Stomach (tissue), 19 donors: ENCODE results near the gene L3MBTL1. TPM values are rescaled to one million over a fixed set of nuclear protein-coding genes. Genes with fewer than 3 reads are reported as not detected.

Experiments
- DNase-seq, 2 donors: peaks; one replicate each; pipeline versions ENCODE4 v3.0.0 to v3.0.0-alpha.2; 2013 to 2019
- H3K27ac ChIP-seq, 5 donors: fragments of 200-600 bp in 4 of 5; sonication (generic) in 4 of 5; one replicate each; pipeline ENCODE4 v1.5.1; 2013 to 2019; ENCODE audit warnings: mild to moderate bottlenecking in 1 of 5, moderate library complexity in 1 of 5
- H3K27me3 ChIP-seq, 3 donors: fragments of 200-600 bp; sonication (generic); one replicate each; pipeline ENCODE4 v1.5.1; 2017 to 2019; ENCODE audit warnings: mixed run types in 1 of 3
- H3K36me3 ChIP-seq, 4 donors: fragments of 200-600 bp; sonication (generic); 1 replicate in 3 of 4; 2 replicates in 1 of 4; pipeline ENCODE4 v1.5.1; 2016 to 2019
- H3K4me1 ChIP-seq, 4 donors: fragments of 200-600 bp; sonication (generic); one replicate each; pipeline ENCODE4 v1.5.1; 2016 to 2019
- H3K4me3 ChIP-seq, 4 donors: fragments of 200-600 bp; sonication (generic) in 3 of 4; one replicate each; pipeline ENCODE4 v1.5.1; 2016 to 2019; ENCODE audit warnings: mild to moderate bottlenecking in 1 of 4
- H3K9me3 ChIP-seq, 4 donors: fragments of 200-600 bp; sonication (generic); one replicate each; pipeline ENCODE4 v1.5.1; 2016 to 2019
- CTCF ChIP-seq, 7 experiments: fragments of 450-650 bp in 4 of 7; fragments of 200-600 bp in 3 of 7; sonication (generic) in 3 of 7; IDR thresholded peaks; one replicate each; pipeline ENCODE4 v1.5.1; 2016 to 2019; ENCODE audit warnings: antibody characterized with exemption in 7 of 7, control low read depth in 2 of 7, mild to moderate bottlenecking in 1 of 7
- EP300 ChIP-seq: sonication (generic); formaldehyde crosslinking; IDR thresholded peaks from one replicate; pipeline ENCODE4 v1.6.1; 2017; ENCODE audit warnings: antibody characterized with exemption
- POLR2A ChIP-seq, 4 donors: fragments of 450-650 bp; IDR thresholded peaks; one replicate each; pipeline ENCODE4 v1.6.1; 2016; ENCODE audit warnings: antibody characterized with exemption in 4 of 4, control low read depth in 2 of 4, mild to moderate bottlenecking in 1 of 4, moderate library complexity in 1 of 4
- POLR2AphosphoS5 ChIP-seq, 3 donors: sonication (generic); formaldehyde crosslinking; IDR thresholded peaks; one replicate each; pipeline ENCODE4 v1.6.1; 2016; ENCODE audit warnings: antibody characterized with exemption in 3 of 3
- WGBS, 5 donors: extraction: QIAGEN DNeasy Blood & Tissue Kit in 3 of 5; methylation state at CpG; one replicate each; pipeline versions ENCODE4 v1.1.5 to v1.1.7; 2013 to 2018; 5-methylcytosine and 5-hydroxymethylcytosine counted together
- intact Hi-C: fragments of 100-400 bp; cut with DNase I; formaldehyde crosslinking; loops from one replicate; pipeline ENCODE4 v1.15.1; 2023; ENCODE audit warnings: low total_unique reads
- long read RNA-seq, 10 donors: transcript quantifications; one replicate each; lab custom pipeline, GENCODE V29; 2026
- polyA plus RNA-seq, 3 donors: library from polyadenylated mRNA; stranded (reverse); fragments of 200-250 nt; gene quantifications; one replicate each; pipeline ENCODE4 v1.2.3, GENCODE V29; 2013
- total RNA-seq, 5 donors: library from RNA; depleted of rRNA; stranded (reverse); fragments of >200 nt; gene quantifications; one replicate each; pipeline versions ENCODE4 v1.1.0 to v1.2.3, GENCODE V29; 2014 to 2016
- donor health status: healthy with polysubstance abuse.
- donor health status: Bipolar disorder and iron deficiency.
- donor health status: healthy.

The L3MBTL1 gene
- total RNA-seq (10 to 100 TPM in 3 of 5 donors, 1 to 10 TPM in 2; 8.2 to 28.7 (median 18.4) TPM), polyA plus RNA-seq (1 to 10 TPM in 2 of 3 donors, under 1 TPM in 1; 0.76 to 6.5 (median 1.7) TPM)
- long read RNA-seq, donor 1, partial matches to known transcripts: 0 of 1 reads
- long read RNA-seq, donor 1, other reads (novel, unspliced or antisense): 0 of 1 reads
- long read RNA-seq, donor 2, partial matches to known transcripts: 0 of 1 reads
- long read RNA-seq, donor 2, other reads (novel, unspliced or antisense): 0 of 1 reads
- long read RNA-seq, donor 3: 0 reads
- long read RNA-seq, donor 4: 0 reads
- long read RNA-seq, donor 5: 0 reads
- long read RNA-seq, donor 6, partial matches to known transcripts: 0 of 2 reads
- long read RNA-seq, donor 6, other reads (novel, unspliced or antisense): 0 of 2 reads
- long read RNA-seq, donor 7: 0 reads
- long read RNA-seq, donor 8: 0 reads
- long read RNA-seq, donor 9: 0 reads
- long read RNA-seq, donor 10: 0 reads

GRCh38 chr20:43507150-43508080 is at the start of gene L3MBTL1:
Gene L3MBTL1 (plus strand): TSS chr20:43507697. CDS start chr20:43513504, 5,807 bp downstream.
- no peak for TF ChIP-seq CTCF (IDR thresholded peaks at IDR 0.05)
- no peak for TF ChIP-seq POLR2A (IDR thresholded peaks at IDR 0.05)
- TF ChIP-seq POLR2AphosphoS5 (IDR thresholded peaks at IDR 0.05): no peak
- TF ChIP-seq EP300: no peak
- Histone ChIP-seq H3K27ac (peak within 1 kb of the TSS in 2 of 5 donors; percentile 40 to 42), H3K4me3 (peak within 1 kb of the TSS; percentile 63 to 89 (median 66)), H3K4me1 (peaks cover 9 to 18% (median 16%) of the 10 kb centered on the region in 4 donors), H3K36me3 (no peaks in the 10 kb centered on the region), H3K27me3 (peaks cover 0 to 40% (median 15%) of the 10 kb centered on the region in 3 donors), H3K9me3 (no peaks in the 10 kb centered on the region)
- DNase-seq: peak; percentile 68 to 85
- intact Hi-C loops: no loop called here
- 4 to 6% (median 5%) methylated on average over 40 to 95 of the region's 95 CpGs for WGBS, 5 donors

DNA sequence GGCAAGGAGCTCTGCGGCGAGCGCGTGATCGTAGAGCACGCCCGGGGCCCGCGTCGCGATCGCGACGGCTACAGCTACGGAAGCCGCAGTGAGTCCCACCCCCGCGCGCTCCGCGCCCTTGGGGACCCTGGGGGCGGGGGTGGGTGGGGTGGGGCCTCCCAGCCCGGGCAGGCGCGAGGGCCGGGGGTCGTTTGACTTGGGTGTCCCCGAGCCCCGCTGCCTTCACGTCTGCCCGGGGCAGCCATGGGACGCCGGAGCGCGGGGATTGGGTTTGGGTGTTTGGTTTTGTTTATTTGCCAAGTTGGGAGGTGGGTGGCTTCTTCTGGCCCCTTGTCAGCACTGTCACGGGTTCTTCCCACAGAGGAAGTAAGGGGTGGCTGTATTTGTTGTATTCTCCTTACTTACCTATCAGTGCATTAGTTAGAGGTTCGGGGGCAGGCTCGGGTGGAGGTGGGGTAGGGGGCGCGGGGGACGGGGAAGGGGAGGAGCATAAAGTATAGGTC is 49.0 kb upstream of the L3MBTL1 start:
- intact Hi-C loops: no loop called here
- peaks cover 13 to 55% (median 42%) of the 10 kb centered on the region in 4 donors for H3K4me1 ChIP-seq

GRCh38 chr20:43459022-43459942 is 48.2 kb upstream of the L3MBTL1 start:
- H3K27me3 ChIP-seq: peaks cover 0 to 6% (median 0%) of the 10 kb centered on the region in 3 donors
- H3K36me3 ChIP-seq: peaks cover 41 to 55% (median 54%) of the 10 kb centered on the region in 4 donors
- WGBS, 5 donors: 46 to 56% (median 50%) methylated on average over 12 of the region's 12 CpGs
- H3K4me3 ChIP-seq: peak overlapping the region; percentile 93 to 99 (median 96)
- intact Hi-C loops: no loop called here
- no peak for TF ChIP-seq CTCF (IDR thresholded peaks at IDR 0.05)
- TF ChIP-seq EP300: no peak
- TF ChIP-seq POLR2A (IDR thresholded peaks at IDR 0.05): no peak
- TF ChIP-seq POLR2AphosphoS5 (IDR thresholded peaks at IDR 0.05): no peak
- peak overlapping the region in 4 of 5 donors; percentile 100 for H3K27ac ChIP-seq
- peaks cover 13 to 62% (median 44%) of the 10 kb centered on the region in 4 donors for H3K4me1 ChIP-seq
- DNase-seq: peak in 1 of 2 donors; percentile 60
- H3K9me3 ChIP-seq: no peaks in the 10 kb centered on the region

More for the DNA sequence above, 49.0 kb upstream of the L3MBTL1 start:
- H3K9me3 ChIP-seq: no peaks in the 10 kb centered on the region
- TF ChIP-seq EP300 (no peak), POLR2AphosphoS5 (IDR thresholded peaks at IDR 0.05) (no peak), POLR2A (IDR thresholded peaks at IDR 0.05) (no peak), CTCF (IDR thresholded peaks at IDR 0.05) (no peak)
- no peak for DNase-seq
- H3K27ac ChIP-seq: peak overlapping the region; percentile 99 to 100 (median 100)
- WGBS, 5 donors: 0 to 4% (median 1%) methylated on average over 6 to 41 of the region's 41 CpGs
- peaks cover 0 to 7% (median 0%) of the 10 kb centered on the region in 3 donors for H3K27me3 ChIP-seq
- H3K36me3 ChIP-seq: peaks cover 33 to 47% (median 46%) of the 10 kb centered on the region in 4 donors
- H3K4me3 ChIP-seq: peak overlapping the region; percentile 93 to 99 (median 96)
